Measurements from ENCODE around the gene ETF1.

The ETF1 gene

DNA sequence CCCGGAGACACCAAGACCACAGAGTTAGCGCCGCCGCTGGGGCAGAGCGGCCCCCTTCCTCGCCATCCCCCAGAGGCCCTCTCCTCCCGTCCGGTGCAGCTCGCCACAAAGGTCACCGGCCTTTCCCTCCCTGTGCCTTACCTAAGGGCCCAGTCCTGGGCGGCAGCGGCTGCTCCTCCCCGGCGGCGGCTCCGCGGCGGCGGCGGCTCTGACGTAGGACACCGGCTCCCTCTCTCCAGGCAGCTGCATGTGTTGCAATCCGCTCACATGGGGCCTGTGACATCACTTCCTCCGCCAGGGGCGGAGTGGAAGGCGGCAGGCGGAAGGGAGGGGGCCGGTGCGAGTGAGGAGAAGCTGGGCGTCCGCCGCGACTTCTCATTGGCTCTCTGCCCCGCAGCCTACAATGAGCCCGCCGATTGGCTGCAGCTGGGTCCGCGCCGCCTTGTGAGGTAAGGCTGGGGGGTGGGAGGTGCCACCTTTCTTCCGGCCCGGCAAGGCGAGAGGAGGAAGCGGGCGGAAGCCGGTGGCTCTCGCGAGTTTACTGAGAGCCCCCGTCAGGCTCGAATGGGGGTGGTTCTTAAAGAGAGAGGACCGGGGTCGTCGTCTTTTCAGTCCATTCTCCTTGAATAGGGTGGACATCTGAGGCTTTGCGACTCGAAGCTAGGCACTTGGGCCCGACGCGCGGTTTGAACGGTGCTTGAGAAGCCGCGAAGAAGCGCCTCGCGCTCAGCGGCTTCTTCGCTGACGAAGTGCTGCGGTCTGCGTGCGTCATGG, at the start of gene ETF1:
ETF1 (minus strand) TSS at position 281 of the 774 bp plus-strand sequence. CDS start 318 bp downstream, outside the sequence.
- DNase-seq (ENCODE audit: low read depth) = peak; percentile 99

GRCh38 chr5:138588013-138588788, 45.2 kb upstream of the ETF1 start:
- no peak for DNase-seq (ENCODE audit: low read depth)

- no peak for DNase-seq (ENCODE audit: low read depth)
Measured at GRCh38 chr5:138585157-138585556, 42.1 kb upstream of the ETF1 start.

DNA sequence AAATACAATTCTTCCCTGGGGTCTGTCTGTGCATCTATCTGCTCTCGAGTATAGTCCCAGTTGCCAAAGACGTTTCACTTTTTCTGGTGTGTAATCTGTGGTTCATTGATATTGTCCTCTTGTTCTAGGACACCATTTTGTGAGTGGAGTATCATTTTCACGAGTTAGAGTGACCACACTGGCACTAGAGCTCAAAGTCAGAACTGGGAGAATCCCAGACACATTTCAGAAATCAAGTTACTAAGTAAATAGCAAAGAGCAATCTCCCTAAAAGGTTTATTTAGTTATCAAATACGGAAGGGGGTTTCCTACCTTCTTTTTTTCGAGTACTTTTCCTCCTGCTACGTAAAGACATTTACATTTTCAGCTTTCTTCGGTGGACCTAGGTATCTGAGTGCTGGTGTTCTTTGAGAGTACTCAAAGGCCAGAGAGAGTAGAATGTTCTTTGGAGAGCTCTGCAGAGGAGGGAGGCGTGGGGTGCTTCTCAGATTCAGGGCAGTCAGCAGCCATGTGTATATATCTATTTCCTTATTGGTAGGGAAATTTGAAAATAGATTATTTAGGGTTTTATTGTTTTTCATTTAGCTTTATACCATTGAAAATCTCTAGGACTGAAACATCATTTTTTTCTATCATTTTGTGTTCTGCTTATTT, 41.1 kb upstream of the ETF1 start:
- no peak for DNase-seq (ENCODE audit: low read depth)

DNA sequence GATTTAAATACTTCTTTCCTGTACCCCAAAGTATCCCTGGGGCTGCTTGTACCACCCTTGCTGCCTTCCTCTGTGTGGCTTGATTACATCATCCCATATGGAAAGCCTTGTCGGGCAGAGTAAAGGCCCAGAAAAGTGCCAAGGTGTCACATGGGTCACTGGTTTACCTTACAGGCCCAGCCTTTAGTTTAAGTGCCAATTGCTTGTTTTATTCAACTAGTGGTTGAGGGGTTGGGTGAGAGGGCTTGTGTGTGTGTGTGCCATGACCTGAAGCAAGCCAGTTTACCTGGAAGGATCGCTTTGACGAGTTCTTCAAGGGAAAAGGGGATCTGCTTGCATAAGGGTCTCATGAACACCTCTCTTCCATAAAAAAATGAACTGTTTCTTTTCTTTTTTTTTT, 39.9 kb upstream of the ETF1 start:
- DNase-seq (ENCODE audit: low read depth) = no peak

- DNase-seq (ENCODE audit: low read depth) = no peak
Measured at GRCh38 chr5:138580777-138581176, 37.7 kb upstream of the ETF1 start.

- no peak for DNase-seq (ENCODE audit: low read depth)
Measured at GRCh38 chr5:138580001-138580400, 37.0 kb upstream of the ETF1 start.

DNA sequence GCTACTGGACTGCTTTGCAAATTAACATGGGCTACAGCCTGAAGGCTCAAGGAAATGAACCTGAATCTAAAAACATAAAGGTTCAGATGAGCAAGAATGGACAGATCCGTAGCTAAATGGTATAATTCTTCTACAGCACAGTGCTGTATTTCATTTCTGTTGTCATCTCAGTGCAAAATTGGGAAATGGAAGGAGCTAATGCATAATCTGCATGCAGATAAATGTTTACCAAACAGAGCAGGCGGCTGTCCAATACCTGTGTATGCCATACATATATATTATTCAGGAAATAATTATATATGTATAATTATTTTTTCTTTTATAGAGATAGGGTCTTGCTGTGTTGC, 36.5 kb upstream of the ETF1 start:
- no peak for DNase-seq (ENCODE audit: low read depth)

- no peak for DNase-seq (ENCODE audit: low read depth)
Measured at GRCh38 chr5:138577452-138577851, 34.4 kb upstream of the ETF1 start.

DNA sequence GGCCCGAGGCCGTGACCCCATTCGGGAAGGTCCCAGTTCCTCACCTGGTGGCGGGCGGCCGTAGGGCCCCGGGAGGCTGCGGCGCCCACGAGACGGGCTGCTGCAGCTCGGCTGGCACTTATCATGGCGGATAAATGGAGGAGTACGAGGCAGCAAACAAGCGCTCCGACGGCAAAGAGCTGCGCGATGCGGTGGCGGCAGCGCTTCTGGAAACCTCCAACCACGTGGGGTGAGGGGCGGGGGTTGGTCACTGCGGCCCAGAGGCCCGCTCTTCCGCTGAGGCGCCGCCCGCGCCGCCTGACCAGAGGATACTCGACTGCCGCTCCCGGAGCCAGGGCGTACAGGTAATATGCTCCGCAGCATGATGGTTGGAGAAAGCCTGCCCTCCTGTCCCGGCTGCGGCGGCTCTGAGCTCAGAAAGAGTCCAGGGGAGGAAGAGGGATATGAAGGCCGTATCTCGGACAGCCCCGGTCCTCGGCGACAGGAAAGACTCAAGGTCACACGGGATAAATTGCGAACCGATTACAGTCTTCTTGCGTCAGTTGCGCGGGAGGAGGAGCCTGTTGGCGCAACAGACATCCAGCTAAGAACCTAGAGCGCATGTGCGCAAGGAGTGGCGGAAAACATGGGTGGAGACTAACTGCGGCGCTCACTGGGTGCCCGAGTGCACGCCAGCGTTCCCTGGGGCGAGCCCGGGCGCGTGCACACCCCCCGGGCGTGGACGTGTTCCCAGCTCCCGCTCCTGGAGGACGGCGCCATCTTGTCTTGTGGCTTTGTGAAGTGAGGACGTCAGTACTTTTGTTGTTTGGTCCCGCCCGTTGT, 32.4 kb upstream of the ETF1 start, which contains the start of gene HSPA9:
HSPA9 (minus strand) TSS at position 208 of the 822 bp plus-strand sequence; CDS start at position 125, 83 bp downstream.
- DNase-seq (ENCODE audit: low read depth) = peak; percentile 99

DNA sequence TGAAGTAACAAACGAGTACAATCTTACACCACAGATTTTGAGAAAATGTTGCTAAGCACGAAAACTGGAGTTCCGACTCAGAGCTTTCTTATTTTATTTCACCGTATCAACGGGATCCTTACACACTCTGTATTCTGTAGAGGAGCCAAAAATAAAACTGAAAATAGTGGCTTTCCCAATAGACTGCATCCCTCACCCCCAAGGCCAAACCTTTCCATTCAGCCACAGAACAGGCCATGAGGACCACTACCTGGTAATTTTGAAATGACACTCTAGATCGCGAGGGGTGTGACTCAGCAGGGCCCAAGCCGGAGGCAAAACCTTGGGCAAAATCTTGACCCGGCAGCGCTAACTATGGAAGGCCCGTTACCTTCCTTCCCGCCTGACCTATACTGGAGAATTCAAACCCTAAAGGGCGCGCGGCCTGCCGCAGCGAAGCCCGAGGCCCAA, 31.7 kb upstream of the ETF1 start:
- DNase-seq (ENCODE audit: low read depth) = no peak

GRCh38 chr5:138573949-138574670, 31.1 kb upstream of the ETF1 start:
- peak; percentile 24 for DNase-seq (ENCODE audit: low read depth)

GRCh38 chr5:138573223-138573622, 30.2 kb upstream of the ETF1 start:
- no peak for DNase-seq (ENCODE audit: low read depth)

- no peak for DNase-seq (ENCODE audit: low read depth)
Measured at GRCh38 chr5:138570871-138571270, 27.8 kb upstream of the ETF1 start.

DNA sequence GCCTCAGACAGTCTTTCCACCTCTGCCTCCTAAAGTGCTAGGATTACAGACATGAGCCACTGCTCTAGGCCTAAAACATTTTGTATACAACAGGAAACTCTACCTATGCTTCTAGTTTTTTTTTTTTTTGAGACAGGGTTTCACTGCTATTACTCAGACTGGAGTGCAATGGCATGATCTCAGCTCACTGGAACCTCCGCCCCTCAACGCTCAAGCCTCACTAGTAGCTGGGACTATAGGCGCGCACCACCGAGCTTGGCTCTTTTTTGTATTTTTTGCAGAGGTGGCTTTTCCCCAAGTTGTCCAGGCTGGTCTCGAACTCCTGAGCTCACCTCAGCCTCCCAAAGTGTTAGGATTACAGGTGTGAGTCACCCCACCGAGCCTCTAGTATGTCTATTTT, 26.7 kb upstream of the ETF1 start:
- DNase-seq (ENCODE audit: low read depth) = peak; percentile 17

GRCh38 chr5:138568061-138568824, 25.2 kb upstream of the ETF1 start:
- DNase-seq (ENCODE audit: low read depth) = peak; percentile 71

GRCh38 chr5:138566792-138567191, 23.8 kb upstream of the ETF1 start:
- DNase-seq (ENCODE audit: low read depth) = no peak

GRCh38 chr5:138565100-138565821, 22.2 kb upstream of the ETF1 start:
- no peak for DNase-seq (ENCODE audit: low read depth)

DNA sequence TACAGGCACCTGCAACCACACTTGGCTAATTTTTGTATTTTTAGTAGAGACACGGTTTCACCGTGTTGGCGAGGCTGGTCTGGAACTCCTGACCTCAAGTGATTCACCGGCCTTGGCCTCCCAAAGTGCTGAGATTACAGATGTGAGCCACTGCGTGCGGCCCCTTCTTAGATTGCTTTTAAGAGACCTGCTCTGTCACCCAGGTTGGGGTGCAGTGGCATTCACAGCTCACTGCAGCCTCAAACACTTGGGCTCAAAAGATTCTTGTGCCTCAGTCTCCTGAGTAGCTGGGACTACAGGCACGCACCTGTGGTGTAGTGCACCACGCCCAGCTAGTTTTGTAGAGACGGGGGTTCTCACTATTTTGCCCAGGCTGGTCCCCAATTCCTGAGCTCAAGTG, 21.2 kb upstream of the ETF1 start:
- DNase-seq (ENCODE audit: low read depth) = no peak

All from amniotic epithelial cell (primary cell).